Activated CD4-positive, alpha-beta T cell treated with anti-CD3 and anti-CD28 coated beads, Interleukin-2, amount 50 U/mL, for 1 hour (primary cell): ENCODE measurements around the gene COL6A3.
"Not testable (repeated sequence)": the region's sequence is repeated elsewhere in the genome, so short reads cannot be mapped to it uniquely, and the experiment has no call there.

Experiments used
- DNase-seq: peaks from one replicate; pipeline ENCODE4 v3.0.0-alpha.2; 2020

COL6A3 gene

GRCh38 chr2:237412988-237413776 lies 782 bp downstream of the COL6A3 start:
- no peak for DNase-seq

GRCh38 chr2:237412646-237412987 lies 1.3 kb downstream of the COL6A3 start:
- no peak for DNase-seq

DNA sequence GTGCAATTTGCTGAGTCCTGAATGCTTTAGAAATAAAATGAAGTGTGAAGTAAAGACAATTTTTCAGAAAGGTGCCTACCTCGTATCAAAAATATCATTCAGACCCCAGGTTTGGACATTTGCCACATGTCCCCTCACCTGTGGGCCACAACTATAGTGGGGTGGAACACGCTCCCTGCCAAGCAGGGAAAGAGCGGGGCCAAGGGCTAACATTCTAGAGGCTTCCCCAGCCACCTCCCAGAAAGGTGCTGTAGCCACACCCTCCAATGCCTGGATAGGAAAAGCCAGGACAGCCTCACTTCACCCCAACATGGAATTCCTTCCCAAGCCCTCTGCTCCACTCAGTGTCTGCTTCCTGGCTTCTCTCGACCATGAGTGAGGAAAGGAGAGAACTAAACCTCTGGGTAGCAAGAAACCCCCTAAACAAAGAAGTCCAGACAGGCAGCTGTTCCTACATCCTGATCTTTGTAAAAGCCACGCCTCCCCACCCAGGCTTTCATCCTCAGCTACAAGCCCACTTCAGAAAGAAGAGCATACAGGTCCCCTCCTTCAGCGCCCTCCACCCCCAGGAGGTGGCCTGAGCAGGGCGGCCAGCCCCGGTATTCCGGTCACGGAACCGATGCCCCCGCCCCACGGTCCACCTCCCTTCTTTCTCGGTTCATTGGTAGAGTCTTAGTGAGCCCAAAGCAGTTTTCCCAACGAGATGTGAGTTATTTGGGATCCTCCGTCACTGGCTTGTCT lies 2.1 kb downstream of the COL6A3 start:
- no peak for DNase-seq

DNA sequence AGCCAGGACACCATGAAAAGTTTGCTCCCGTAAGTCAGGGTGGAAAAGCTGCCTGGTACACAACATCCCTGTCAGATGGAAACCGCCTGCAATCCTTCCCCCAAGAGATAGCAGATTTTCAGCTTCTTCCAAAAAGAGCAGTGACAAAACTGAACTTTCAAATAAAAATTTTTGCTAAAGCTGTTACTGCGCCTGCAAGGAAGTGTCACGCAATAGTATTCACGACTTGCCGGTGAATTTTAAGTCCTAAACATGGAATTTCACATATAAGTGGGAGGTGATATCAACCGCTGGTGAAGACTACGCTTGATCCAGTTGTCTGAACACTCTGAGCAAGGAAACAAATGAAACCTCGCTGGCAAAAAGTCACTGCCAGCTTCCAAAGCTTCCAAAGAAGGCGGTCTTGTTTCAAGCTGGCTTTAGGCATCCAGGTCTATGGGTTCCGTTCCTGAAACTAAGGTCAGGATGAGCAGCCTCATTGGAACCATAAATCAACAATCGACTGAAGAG lies 2.8 kb downstream of the COL6A3 start:
- no peak for DNase-seq

- DNase-seq = not testable (repeated sequence)
Measured at GRCh38 chr2:237409263-237409662, 4.7 kb downstream of the COL6A3 start.

DNA sequence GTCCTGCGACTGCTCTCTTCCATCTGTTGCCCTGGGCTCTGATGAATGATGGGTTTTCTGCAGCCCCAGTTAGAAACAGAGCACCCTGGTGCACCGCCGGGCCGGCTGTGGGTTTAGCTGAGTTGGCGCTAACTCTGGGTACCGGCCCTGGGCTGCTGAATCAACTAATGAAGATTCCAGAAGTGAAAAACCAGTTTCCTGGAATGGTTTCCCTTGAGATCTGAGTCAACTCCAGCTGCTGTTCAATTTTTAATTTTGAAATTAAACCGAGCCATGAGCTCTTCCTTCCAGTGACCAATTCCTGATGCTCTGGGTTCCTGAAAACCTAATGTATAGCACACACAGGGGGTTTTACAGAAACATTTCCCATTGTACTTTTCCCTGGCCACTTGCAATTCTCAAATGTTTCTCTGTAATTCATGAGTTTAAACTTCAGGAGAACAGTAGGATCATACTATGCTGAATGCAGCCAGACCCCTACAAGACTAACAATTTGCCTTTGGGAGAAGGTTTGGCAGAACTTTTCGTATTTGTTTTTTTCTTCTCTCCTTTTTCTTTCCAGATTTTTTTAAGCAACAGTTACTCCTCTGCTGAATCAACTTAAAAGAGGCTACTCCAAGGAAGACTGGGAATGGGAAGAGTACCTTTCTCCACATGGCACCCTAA lies 5.5 kb downstream of the COL6A3 start:
- no peak for DNase-seq

DNA sequence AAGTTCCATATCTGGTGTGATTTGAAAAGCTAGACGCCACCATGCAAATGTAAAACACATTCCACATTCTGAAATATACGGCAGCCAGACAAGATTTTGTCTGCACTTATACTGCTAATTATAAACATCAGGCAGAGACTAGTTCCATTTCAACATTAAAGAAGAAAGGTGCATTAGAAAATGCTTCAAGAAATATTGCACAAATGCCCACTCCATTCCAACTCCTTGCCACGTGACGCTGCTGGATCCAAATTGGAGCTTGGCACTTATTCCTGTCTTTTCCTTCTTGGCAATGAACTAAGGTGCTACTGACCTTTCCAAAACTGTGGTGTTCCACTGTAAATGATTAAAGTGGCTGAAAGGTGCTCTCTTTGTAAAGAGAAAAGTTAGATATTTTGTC lies 6.3 kb downstream of the COL6A3 start:
- no peak for DNase-seq

DNA sequence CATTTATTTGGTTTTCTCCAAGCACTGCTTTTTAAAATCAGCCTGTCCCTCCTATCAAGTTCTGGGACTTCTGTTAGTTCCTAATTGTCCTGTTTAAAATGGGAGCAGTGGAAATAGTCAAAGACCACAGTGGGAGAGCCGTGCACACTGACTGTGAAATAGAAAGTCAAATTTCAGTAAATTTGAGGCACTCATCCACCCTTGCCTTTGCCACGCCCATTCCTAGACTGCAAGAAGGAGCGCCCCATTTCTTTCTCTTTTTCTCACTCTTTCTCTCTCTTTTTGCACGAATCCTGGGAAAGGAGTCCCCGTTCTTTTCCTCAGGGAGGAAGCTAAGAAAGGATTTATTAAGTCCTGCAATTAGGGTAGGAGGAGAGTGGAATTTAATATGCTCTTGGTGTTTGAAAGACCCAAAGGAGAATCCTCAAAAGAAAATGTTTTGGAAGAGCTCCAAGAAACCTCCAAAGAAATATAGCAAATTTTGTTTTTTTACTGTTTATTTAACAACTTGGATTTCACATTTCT lies 7.5 kb downstream of the COL6A3 start:
- no peak for DNase-seq

DNA sequence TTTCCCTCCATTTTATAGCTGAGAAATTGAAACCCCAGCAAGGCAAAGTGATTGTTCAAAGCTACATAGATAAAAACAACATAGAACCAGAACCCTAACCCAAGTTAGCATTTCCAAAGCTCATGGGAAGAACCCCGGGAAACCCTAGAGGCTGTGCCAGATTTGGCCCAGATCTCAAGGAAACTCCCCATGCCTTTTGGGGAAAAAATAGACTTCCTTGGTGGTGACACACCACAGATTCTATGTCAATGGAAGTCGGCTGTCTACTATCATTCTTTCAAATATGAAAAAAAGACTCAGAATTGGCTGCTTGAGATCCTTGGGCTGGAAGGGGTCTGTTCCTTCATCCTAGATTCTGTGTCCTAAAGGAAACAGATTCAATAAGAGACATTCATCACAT lies 8.4 kb downstream of the COL6A3 start:
- no peak for DNase-seq

DNA sequence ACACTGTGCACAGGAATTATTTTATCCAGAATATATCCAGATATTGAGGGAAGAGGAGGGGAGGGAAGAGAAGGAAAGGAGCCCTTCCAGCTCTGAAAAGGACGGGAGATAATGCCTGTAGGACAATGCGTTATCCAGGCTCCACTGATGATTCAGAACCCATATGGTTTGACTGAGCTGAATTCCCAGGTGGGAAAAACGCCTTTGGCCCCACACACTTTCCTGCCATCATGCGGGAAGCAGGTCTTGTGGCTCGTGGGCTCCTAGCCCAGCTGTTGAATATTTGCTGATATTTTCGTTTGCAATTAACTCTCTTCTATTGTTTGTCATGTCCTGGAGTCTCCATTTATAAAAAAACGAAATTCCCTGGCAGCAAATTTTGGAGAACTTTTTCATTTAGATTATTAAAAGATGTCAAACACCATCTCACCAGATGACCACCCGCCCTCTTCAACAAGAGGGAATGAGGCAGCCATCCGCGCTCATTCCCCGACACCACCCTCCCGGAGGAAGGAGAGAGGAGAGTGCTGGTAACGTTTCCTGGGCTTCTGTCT lies 8.9 kb downstream of the COL6A3 start:
- no peak for DNase-seq

GRCh38 chr2:237404413-237404812 lies 9.6 kb downstream of the COL6A3 start:
- DNase-seq = no peak

GRCh38 chr2:237403024-237403882 lies 10.7 kb downstream of the COL6A3 start:
- no peak for DNase-seq

GRCh38 chr2:237400199-237400598 lies 13.8 kb downstream of the COL6A3 start:
- no peak for DNase-seq

GRCh38 chr2:237397072-237397471 lies 16.9 kb downstream of the COL6A3 start:
- no peak for DNase-seq

DNA sequence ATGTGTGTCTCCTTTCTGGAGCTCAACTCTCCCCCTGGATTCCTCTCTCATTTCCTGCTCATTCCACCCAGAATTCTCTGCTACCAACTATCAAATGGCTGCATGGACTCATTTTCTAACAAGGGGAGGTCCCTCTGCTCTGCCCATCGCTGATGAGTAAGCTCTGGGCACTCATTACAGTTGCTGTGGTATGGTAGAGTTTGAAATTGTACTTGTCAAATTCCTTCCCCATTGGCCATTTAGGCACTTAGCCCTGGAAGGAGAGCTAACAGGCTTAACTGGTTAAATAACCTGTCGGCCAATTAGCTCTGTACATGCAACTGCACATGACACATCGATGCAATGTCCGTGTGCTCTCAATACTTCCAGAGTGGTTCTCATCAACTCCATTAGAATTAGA lies 20.4 kb downstream of the COL6A3 start:
- DNase-seq = no peak

DNA sequence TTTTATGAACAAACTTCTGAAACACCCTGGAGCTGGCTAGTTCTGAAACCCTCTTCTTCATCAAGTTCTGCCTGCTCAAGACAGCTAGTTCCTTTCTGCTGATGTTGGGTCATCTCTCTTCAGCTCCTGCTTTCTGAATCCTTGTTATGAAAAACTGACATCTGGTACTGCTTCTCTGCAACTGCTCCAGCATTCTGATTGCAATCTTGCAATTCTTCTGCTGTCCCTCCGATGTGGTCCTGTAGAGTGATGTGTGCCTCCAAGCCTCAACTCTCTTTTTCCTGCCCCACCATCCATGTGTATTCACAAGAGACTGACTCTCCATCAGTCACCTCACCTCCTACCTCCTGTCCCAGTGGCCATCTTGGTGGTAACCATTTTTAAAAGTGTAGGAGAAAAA lies 21.8 kb downstream of the COL6A3 start:
- DNase-seq = no peak

DNA sequence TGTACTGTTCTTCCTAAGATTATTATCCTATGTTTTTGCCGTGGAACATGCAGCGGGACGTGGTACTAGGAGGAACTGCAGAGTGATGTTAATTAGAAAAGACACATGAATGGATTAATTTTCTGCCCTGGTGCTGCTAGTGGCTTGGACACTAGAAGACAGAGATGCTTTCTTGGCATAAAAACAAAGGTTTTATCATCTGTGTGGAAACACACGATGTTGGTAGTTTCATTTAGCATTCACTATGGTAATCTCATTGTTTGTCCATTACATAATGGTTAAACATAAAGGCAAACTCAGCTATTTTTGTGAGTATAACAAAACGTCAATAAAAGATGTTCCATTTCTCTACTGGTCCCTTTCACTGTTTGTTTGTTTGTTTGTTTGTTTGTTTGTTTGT lies 22.8 kb downstream of the COL6A3 start:
- DNase-seq = no peak

DNA sequence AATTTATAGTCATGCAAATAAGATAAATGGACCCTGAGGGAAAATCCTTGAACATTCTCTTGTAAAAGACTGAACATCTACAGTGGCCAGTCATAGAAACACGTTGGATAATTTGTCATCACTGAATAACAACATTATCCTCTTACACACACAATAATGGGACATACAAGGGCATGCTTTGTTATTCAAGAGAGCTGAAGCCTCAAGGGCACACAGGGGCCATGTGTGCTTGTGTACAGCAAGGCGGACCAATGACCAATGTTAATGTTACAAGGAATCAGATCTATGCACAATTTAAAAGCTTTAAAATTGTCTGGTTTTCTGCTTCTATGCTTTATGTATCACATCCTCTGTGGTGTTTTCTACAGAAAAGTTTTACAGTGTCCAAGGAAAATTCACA lies 23.7 kb downstream of the COL6A3 start:
- no peak for DNase-seq

GRCh38 chr2:237389831-237390230 lies 24.1 kb downstream of the COL6A3 start:
- no peak for DNase-seq

- no peak for DNase-seq
Measured at GRCh38 chr2:237388036-237388435, 25.9 kb downstream of the COL6A3 start.

DNA sequence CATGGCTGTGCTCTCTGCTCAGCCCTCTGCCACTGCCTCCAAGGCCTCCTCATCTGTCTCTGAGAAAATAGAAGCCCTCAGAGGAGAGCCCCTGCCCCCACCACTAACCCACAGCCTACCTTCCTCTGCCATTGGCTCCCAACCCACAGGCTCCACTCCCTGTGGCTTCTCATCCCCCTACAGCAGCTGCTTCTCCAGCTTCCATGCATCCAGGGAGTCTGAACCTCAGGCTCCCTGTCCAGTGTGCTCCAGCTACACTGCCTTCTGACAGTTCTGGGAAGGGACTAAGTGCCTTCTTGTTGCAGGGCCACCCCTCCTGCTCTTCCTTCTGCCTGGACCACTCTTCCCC lies 29.3 kb downstream of the COL6A3 start:
- no peak for DNase-seq

DNA sequence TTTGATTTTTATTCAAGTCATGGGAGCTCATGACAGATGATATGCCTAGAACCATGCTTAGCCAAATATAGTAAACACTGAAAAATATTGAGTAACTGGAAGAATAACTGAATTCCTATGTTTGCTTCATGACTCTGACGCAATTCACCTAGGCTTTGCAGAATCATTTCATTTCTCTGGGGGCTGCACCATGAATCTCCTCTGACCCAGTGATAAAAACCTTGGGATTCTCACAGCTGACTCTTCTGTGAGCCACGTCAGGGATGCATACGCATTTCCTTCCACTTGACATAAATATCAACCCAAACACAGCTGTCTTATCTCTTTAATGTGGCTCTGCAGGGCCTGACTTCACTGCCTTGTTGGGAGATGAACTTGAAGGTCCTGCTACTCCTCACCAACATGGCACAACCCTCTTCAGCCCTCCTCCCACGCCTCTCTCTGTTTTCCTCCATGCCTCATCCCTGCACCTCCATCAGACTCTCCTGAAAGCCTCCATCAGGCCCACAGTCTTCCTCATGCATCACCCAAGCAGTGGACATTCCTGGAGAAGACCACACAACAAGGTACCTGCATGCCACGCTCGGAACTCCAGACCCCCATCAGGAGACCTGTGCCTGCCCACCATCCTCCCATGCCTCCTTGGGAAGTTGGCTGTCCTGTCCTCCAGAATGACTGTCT lies 29.8 kb downstream of the COL6A3 start:
- DNase-seq = no peak
